SK-N-SH treated with all-trans-retinoic acid at 6 μM for 48 hours (cell line): ENCODE results near the gene DGKG.

Source experiments
- BACH2 ChIP-seq: fragments of 250-450 bp; sonication (Bioruptor Pico); IDR thresholded peaks from 2 replicates; pipeline ENCODE4 v1.9.0; 2021; ENCODE audit warnings: mild to moderate bottlenecking, borderline replicate concordance
- CSDC2 ChIP-seq: fragments of 250-450 bp; sonication (Bioruptor Pico); IDR thresholded peaks from 2 replicates; pipeline ENCODE4 v1.5.0; 2020; ENCODE audit warnings: mild to moderate bottlenecking, moderate library complexity
- ESRRG ChIP-seq: fragments of 250-450 bp; sonication (Bioruptor Pico); IDR thresholded peaks from 2 replicates; pipeline ENCODE4 v1.6.1; 2021; ENCODE audit warnings: mild to moderate bottlenecking
- GLIS3 ChIP-seq: fragments of 250-450 bp; sonication (Bioruptor Pico); IDR thresholded peaks from 2 replicates; pipeline ENCODE4 v1.5.0; 2020; ENCODE audit warnings: mild to moderate bottlenecking, moderate library complexity
- ISL1 ChIP-seq: fragments of 250-450 bp; sonication (Bioruptor Pico); IDR thresholded peaks from 2 replicates; pipeline ENCODE4 v2.1.2; 2022; ENCODE audit warnings: mild to moderate bottlenecking, moderate library complexity
- PPARA ChIP-seq: fragments of 250-450 bp; sonication (Bioruptor Pico); IDR thresholded peaks from 2 replicates; pipeline ENCODE4 v1.5.0; 2020; ENCODE audit warnings: mild to moderate bottlenecking, borderline replicate concordance
- RARB ChIP-seq: fragments of 250-450 bp; sonication (Bioruptor Pico); IDR thresholded peaks from 2 replicates; pipeline ENCODE4 v1.8.0; 2021; ENCODE audit warnings: mild to moderate bottlenecking, moderate library complexity
- TOX ChIP-seq: fragments of 250-450 bp; sonication (Bioruptor Pico); IDR thresholded peaks from 2 replicates; pipeline ENCODE4 v1.8.0; 2021; ENCODE audit warnings: mild to moderate bottlenecking, moderate library complexity, borderline replicate concordance
- ZC3H10 ChIP-seq: fragments of 250-450 bp; sonication (Bioruptor Pico); IDR thresholded peaks from 2 replicates; pipeline ENCODE4 v1.5.1; 2021; ENCODE audit warnings: mild to moderate bottlenecking, moderate library complexity
- ZFP3 ChIP-seq: fragments of 250-450 bp; sonication (Bioruptor Pico); IDR thresholded peaks from 2 replicates; pipeline ENCODE4 v1.5.0; 2020; ENCODE audit warnings: mild to moderate bottlenecking, moderate library complexity
- ZFP30 ChIP-seq: fragments of 450-650 bp; formaldehyde crosslinking; IDR thresholded peaks from 2 replicates; pipeline ENCODE4 v1.5.0; 2022; ENCODE audit warnings: mild to moderate bottlenecking, moderate library complexity
- ZNF8 ChIP-seq: fragments of 450-650 bp; formaldehyde crosslinking; IDR thresholded peaks from 2 replicates; pipeline ENCODE4 v1.5.0; 2020; ENCODE audit warnings: mild to moderate bottlenecking, moderate library complexity
- TF ChIP-seq, protein P1 (sequence below): fragments of 250-450 bp; sonication (Bioruptor Pico); IDR thresholded peaks from 2 replicates; pipeline ENCODE4 v1.8.0; 2020; ENCODE audit warnings: mild to moderate bottlenecking, moderate library complexity, borderline replicate concordance
- TF ChIP-seq, protein P2 (sequence below): fragments of 250-450 bp; sonication (Bioruptor Pico); IDR thresholded peaks from 2 replicates; pipeline ENCODE4 v1.5.1; 2020; ENCODE audit warnings: low read depth, mild to moderate bottlenecking, moderate library complexity

DNA sequence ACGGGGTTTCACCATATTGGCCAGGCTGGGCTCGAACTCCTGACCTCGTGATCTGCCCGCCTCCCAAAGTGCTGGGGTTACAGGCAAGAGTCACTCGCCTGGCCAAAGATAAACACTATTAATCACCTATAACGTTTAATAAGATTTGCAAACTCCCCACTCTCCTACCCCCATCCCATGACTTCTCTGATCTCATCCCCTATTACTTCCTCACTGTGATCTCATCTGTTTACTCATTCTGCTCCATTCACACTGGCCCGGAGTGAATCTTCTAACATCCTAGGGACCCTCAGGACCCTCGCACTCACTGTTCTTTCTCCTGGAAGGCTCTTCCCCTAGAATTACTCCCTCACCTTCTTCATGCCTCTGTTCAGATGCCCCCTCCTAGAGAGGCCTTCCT is 78.9 kb downstream of the DGKG start:
- TF ChIP-seq, protein P1, sequence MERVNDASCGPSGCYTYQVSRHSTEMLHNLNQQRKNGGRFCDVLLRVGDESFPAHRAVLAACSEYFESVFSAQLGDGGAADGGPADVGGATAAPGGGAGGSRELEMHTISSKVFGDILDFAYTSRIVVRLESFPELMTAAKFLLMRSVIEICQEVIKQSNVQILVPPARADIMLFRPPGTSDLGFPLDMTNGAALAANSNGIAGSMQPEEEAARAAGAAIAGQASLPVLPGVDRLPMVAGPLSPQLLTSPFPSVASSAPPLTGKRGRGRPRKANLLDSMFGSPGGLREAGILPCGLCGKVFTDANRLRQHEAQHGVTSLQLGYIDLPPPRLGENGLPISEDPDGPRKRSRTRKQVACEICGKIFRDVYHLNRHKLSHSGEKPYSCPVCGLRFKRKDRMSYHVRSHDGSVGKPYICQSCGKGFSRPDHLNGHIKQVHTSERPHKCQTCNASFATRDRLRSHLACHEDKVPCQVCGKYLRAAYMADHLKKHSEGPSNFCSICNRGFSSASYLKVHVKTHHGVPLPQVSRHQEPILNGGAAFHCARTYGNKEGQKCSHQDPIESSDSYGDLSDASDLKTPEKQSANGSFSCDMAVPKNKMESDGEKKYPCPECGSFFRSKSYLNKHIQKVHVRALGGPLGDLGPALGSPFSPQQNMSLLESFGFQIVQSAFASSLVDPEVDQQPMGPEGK (CRISPR knock-in tag), result no peak
- TF ChIP-seq ESRRG (no peak), ISL1 (CRISPR knock-in tag) (no peak), GLIS3 (CRISPR knock-in tag) (no peak), PPARA (CRISPR knock-in tag) (no peak), ZC3H10 (CRISPR knock-in tag) (no peak), ZNF8 (no peak), TOX (CRISPR knock-in tag) (no peak), ZFP30 (CRISPR knock-in tag) (no peak), BACH2 (no peak), ZFP3 (CRISPR knock-in tag) (no peak), RARB (CRISPR knock-in tag) (no peak), CSDC2 (CRISPR knock-in tag) (no peak)
- TF ChIP-seq, protein P2, sequence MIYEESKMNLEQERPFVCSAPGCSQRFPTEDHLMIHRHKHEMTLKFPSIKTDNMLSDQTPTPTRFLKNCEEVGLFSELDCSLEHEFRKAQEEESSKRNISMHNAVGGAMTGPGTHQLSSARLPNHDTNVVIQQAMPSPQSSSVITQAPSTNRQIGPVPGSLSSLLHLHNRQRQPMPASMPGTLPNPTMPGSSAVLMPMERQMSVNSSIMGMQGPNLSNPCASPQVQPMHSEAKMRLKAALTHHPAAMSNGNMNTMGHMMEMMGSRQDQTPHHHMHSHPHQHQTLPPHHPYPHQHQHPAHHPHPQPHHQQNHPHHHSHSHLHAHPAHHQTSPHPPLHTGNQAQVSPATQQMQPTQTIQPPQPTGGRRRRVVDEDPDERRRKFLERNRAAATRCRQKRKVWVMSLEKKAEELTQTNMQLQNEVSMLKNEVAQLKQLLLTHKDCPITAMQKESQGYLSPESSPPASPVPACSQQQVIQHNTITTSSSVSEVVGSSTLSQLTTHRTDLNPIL (CRISPR knock-in tag), result no peak
